ENCODE results near the gene COMMD2.
A peak's percentile ranks its signal among the peaks of the same experiment; 100 is the strongest.

The COMMD2 gene
- 22.4 to 43.0 reads per million in 2 donors for total RNA-seq

- DNase-seq, result peak; percentile 46
Observed at GRCh38 chr3:149752051-149752787, at the start of gene COMMD2. TSS of gene COMMD2 (minus strand) at chr3:149752489. CDS start at chr3:149752444, 45 bp downstream.

GRCh38 chr3:149801639-149802038 is 49.4 kb upstream of the COMMD2 start:
- DNase-seq, result no peak

GRCh38 chr3:149801195-149801594 is 48.9 kb upstream of the COMMD2 start:
- no peak for DNase-seq

GRCh38 chr3:149800693-149801092 is 48.4 kb upstream of the COMMD2 start:
- DNase-seq, result no peak

GRCh38 chr3:149796026-149796425 is 43.7 kb upstream of the COMMD2 start:
- DNase-seq, result no peak

GRCh38 chr3:149792452-149793270 is 40.4 kb upstream of the COMMD2 start, which contains the start of gene ANKUB1:
TSS of gene ANKUB1 (minus strand) at chr3:149792554. CDS start at chr3:149792366, 188 bp downstream.
- no peak for DNase-seq

- no peak for DNase-seq
Observed at GRCh38 chr3:149790698-149791097, 38.4 kb upstream of the COMMD2 start.

GRCh38 chr3:149790268-149790667 is 38.0 kb upstream of the COMMD2 start:
- DNase-seq, result no peak

- no peak for DNase-seq
Observed at GRCh38 chr3:149784064-149784704, 31.9 kb upstream of the COMMD2 start.

GRCh38 chr3:149783576-149783975 is 31.3 kb upstream of the COMMD2 start:
- no peak for DNase-seq

GRCh38 chr3:149781741-149782140 is 29.5 kb upstream of the COMMD2 start:
- no peak for DNase-seq

- DNase-seq, result no peak
Observed at GRCh38 chr3:149781211-149781610, 28.9 kb upstream of the COMMD2 start.

GRCh38 chr3:149777414-149778214 is 25.3 kb upstream of the COMMD2 start:
- no peak for DNase-seq

GRCh38 chr3:149776170-149776569 is 23.9 kb upstream of the COMMD2 start:
- no peak for DNase-seq

GRCh38 chr3:149772861-149773260 is 20.6 kb upstream of the COMMD2 start:
- no peak for DNase-seq

- peak; percentile 10 for DNase-seq
Observed at GRCh38 chr3:149771652-149772271, 19.5 kb upstream of the COMMD2 start.

GRCh38 chr3:149770246-149770645 is 18.0 kb upstream of the COMMD2 start:
- no peak for DNase-seq

GRCh38 chr3:149768704-149769103 is 16.4 kb upstream of the COMMD2 start:
- DNase-seq, result no peak

GRCh38 chr3:149767720-149768119 is 15.4 kb upstream of the COMMD2 start:
- DNase-seq, result no peak

GRCh38 chr3:149765762-149766334 is 13.6 kb upstream of the COMMD2 start:
- no peak for DNase-seq

GRCh38 chr3:149764302-149764701 is 12.0 kb upstream of the COMMD2 start:
- DNase-seq, result no peak
